PC-9 (cell line): ENCODE results near the gene CLCN3.

Experiments
- CTCF ChIP-seq: fragments of 200-600 bp; sonication (generic); conservative IDR thresholded peaks from 2 replicates; pipeline ENCODE4 v1.6.1; 2017; ENCODE audit warnings: mixed run types, antibody characterized with exemption, mild to moderate bottlenecking, moderate library complexity
- EZH2 ChIP-seq: fragments of 200-600 bp; sonication (generic); IDR thresholded peaks from 2 replicates; pipeline ENCODE4 v1.8.0; 2017; ENCODE audit warnings: antibody characterized with exemption, low read depth

- TF ChIP-seq CTCF (peak; percentile 77), EZH2 (no peak)
Observed at GRCh38 chr4:169612871-169613859, 7.2 kb upstream of the CLCN3 start.
